ENCODE measurements around the gene TAGAP.

The TAGAP gene

DNA sequence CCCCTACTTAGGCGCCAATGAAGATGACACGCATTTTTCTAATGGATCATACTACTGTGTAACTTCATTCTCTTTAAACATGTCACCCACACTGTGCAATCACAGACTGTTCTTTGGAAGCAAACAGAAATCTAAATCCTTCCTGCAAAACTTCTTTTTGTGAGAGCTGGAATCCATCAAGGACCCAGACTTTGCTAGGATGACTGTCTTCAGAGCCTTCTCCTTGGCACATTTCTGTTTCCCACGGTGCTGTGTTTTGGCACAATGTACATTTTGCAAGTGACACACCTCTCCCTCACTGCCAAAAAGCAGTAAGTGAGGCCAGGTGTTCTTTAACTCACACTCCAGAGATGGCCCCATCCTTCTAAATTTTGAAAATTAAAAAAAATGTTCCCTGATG is 21.7 kb upstream of the TAGAP start:
- H3K9me3 ChIP-seq: no peaks in the 10 kb centered on the region
- H3K27me3 ChIP-seq: no peaks in the 10 kb centered on the region
- no peak overlapping the region for H3K4me3 ChIP-seq (ENCODE audit: low read depth in 1 of 2, low read length in 1 of 2)
- H3K36me3 ChIP-seq: no peaks in the 10 kb centered on the region
- TF ChIP-seq CTCF (IDR thresholded peaks at IDR 0.05): no peak
- H3K27ac ChIP-seq: peak overlapping the region; percentile 98
- peaks cover 85 to 87% of the 10 kb centered on the region in 2 experiments for H3K4me1 ChIP-seq (ENCODE audit: control insufficient read depth in 1 of 2, insufficient read depth in 1 of 2, low read depth in 1 of 2, low read length in 1 of 2)

GRCh38 chr6:159065759-159066329 is 21.1 kb upstream of the TAGAP start:
- Histone ChIP-seq H3K36me3 (no peaks in the 10 kb centered on the region), H3K9me3 (no peaks in the 10 kb centered on the region), H3K4me1 (ENCODE audit: control insufficient read depth in 1 of 2, insufficient read depth in 1 of 2, low read depth in 1 of 2, low read length in 1 of 2) (peaks cover 90 to 93% of the 10 kb centered on the region in 2 experiments), H3K4me3 (ENCODE audit: low read depth in 1 of 2, low read length in 1 of 2) (no peak overlapping the region), H3K27ac (peak overlapping the region; percentile 98), H3K27me3 (no peaks in the 10 kb centered on the region)
- TF ChIP-seq CTCF (IDR thresholded peaks at IDR 0.05): no peak

DNA sequence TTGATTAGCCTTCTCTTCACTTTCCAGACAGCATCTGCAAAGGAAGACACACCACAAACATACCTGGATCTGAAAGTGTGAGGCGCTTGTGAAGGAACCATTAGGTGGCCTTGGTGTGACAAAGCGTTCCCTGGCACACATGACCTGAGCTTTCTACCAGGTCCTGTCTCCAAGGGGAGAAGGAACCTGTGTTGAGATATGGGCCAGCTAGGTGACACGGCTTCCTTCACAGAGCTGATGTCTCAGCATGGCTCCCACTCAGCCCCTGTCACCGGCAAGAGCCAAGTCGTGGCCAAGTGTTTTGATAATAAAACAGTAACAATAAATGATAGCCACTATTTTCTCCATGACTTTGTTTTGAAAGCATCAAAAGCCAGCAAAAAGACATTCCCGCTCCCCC is 20.3 kb upstream of the TAGAP start:
- peak overlapping the region; percentile 98 for H3K27ac ChIP-seq
- TF ChIP-seq CTCF (IDR thresholded peaks at IDR 0.05): no peak
- peaks cover 95 to 97% of the 10 kb centered on the region in 2 experiments for H3K4me1 ChIP-seq (ENCODE audit: control insufficient read depth in 1 of 2, insufficient read depth in 1 of 2, low read depth in 1 of 2, low read length in 1 of 2)
- no peak overlapping the region for H3K4me3 ChIP-seq (ENCODE audit: low read depth in 1 of 2, low read length in 1 of 2)
- no peaks in the 10 kb centered on the region for H3K36me3 ChIP-seq
- no peaks in the 10 kb centered on the region for H3K27me3 ChIP-seq
- H3K9me3 ChIP-seq: no peaks in the 10 kb centered on the region

GRCh38 chr6:159064477-159064876 is 19.7 kb upstream of the TAGAP start:
- no peaks in the 10 kb centered on the region for H3K9me3 ChIP-seq
- no peak for TF ChIP-seq CTCF (IDR thresholded peaks at IDR 0.05)
- H3K36me3 ChIP-seq: no peaks in the 10 kb centered on the region
- peak overlapping the region in 1 of 2 experiments; percentile 47 for H3K4me3 ChIP-seq (ENCODE audit: low read depth in 1 of 2, low read length in 1 of 2)
- peak overlapping the region; percentile 98 for H3K27ac ChIP-seq
- peaks cover 89 to 95% of the 10 kb centered on the region in 2 experiments for H3K4me1 ChIP-seq (ENCODE audit: control insufficient read depth in 1 of 2, insufficient read depth in 1 of 2, low read depth in 1 of 2, low read length in 1 of 2)
- no peaks in the 10 kb centered on the region for H3K27me3 ChIP-seq

DNA sequence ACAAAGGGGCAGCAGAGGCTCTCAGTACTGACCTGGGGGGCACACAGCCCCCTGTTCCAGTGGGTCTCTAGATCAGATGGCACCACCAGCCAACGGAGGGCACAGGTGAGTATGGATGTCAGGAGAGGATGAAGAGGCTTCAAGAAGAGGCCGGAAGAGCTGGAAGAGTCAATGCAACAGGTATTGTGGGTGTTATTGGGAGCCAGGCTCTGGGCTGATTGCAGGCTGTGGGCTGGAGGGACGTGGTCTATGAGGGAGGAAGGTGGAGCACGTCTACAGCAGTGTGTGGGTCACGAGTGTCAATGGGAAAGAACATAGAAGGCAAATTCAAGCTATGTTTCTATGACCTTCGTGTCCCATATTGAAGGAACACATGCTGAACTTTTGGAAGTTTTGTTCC is 18.8 kb upstream of the TAGAP start:
- H3K27me3 ChIP-seq: no peaks in the 10 kb centered on the region
- peaks cover 80 to 86% of the 10 kb centered on the region in 2 experiments for H3K4me1 ChIP-seq (ENCODE audit: control insufficient read depth in 1 of 2, insufficient read depth in 1 of 2, low read depth in 1 of 2, low read length in 1 of 2)
- H3K4me3 ChIP-seq (ENCODE audit: low read depth in 1 of 2, low read length in 1 of 2): peak overlapping the region; percentile 47 to 55
- H3K9me3 ChIP-seq: no peaks in the 10 kb centered on the region
- no peak for TF ChIP-seq CTCF (IDR thresholded peaks at IDR 0.05)
- no peaks in the 10 kb centered on the region for H3K36me3 ChIP-seq
- peak overlapping the region; percentile 98 for H3K27ac ChIP-seq
